Fibroblast of lung (primary cell): ENCODE results near the gene STX17. TPM values are rescaled to one million over a fixed set of nuclear protein-coding genes. Genes with fewer than 3 reads are reported as not detected.
A peak's percentile ranks its signal among the peaks of the same experiment; 100 is the strongest.

Source experiments
- DNase-seq, 2 donors: peaks; one replicate each; pipeline versions ENCODE4 v3.0.0 to v3.0.0-alpha.2; 2010; ENCODE audit warnings: low read depth in 2 of 2
- H2AFZ ChIP-seq: 2 replicates; pipeline ENCODE4 v1.5.1; 2012; ENCODE audit warnings: low read length, control low read depth, inconsistent platforms
- H3K27ac ChIP-seq: 2 replicates; pipeline ENCODE4 v1.5.1; 2011; ENCODE audit warnings: low read length, control low read depth; ENCODE audit not compliant: insufficient read depth
- H3K27me3 ChIP-seq: 2 replicates; pipeline ENCODE4 v1.5.1; 2011; ENCODE audit warnings: mild to moderate bottlenecking, low read length; ENCODE audit not compliant: control insufficient read depth, insufficient read depth
- H3K36me3 ChIP-seq: 2 replicates; pipeline ENCODE4 v1.5.1; 2011; ENCODE audit warnings: low read length; ENCODE audit not compliant: control insufficient read depth, insufficient read depth
- H3K4me1 ChIP-seq: 2 replicates; pipeline ENCODE4 v1.5.1; 2011; ENCODE audit warnings: low read length; ENCODE audit not compliant: control insufficient read depth, insufficient read depth; ENCODE audit errors: extremely low read depth
- H3K4me2 ChIP-seq: 2 replicates; pipeline ENCODE4 v1.5.1; 2011; ENCODE audit warnings: low read length, control low read depth; ENCODE audit not compliant: insufficient read depth; ENCODE audit errors: extremely low read depth
- H3K4me3 ChIP-seq, 4 experiments: fragments of 200-600 bp in 1 of 4; sonication (generic) in 1 of 4; replicated peaks in 1 of 4; 2 replicates each; pipeline ENCODE4 v1.5.1; 2011 to 2016; ENCODE audit warnings: low read length in 4 of 4, low read depth in 3 of 4, mild to moderate bottlenecking in 3 of 4, control low read depth in 2 of 4, inconsistent platforms in 1 of 4, mixed read lengths in 1 of 4; ENCODE audit not compliant: insufficient read depth in 1 of 4; ENCODE audit errors: control extremely low read depth in 1 of 4
- H3K79me2 ChIP-seq: 2 replicates; pipeline ENCODE4 v1.5.1; 2012; ENCODE audit warnings: mild to moderate bottlenecking, low read length, inconsistent platforms; ENCODE audit not compliant: control insufficient read depth, insufficient read depth
- H3K9ac ChIP-seq: 2 replicates; pipeline ENCODE4 v1.5.1; 2011; ENCODE audit warnings: mild to moderate bottlenecking, low read length, control low read depth; ENCODE audit not compliant: insufficient read depth
- H3K9me3 ChIP-seq: 2 replicates; pipeline ENCODE4 v1.5.1; 2012; ENCODE audit warnings: low read depth, low read length; ENCODE audit not compliant: control insufficient read depth, insufficient read depth
- H4K20me1 ChIP-seq: 2 replicates; pipeline ENCODE4 v1.5.1; 2011; ENCODE audit warnings: low read length; ENCODE audit not compliant: control insufficient read depth, insufficient read depth; ENCODE audit errors: extremely low read depth
- CTCF ChIP-seq, 2 donors: IDR thresholded peaks in 1 of 2; conservative IDR thresholded peaks in 1 of 2; 1 replicate in 1 of 2; 2 replicates in 1 of 2; pipeline ENCODE4 v1.5.1; 2011 to 2012; ENCODE audit warnings: low read length in 2 of 2, control low read depth in 1 of 2, inconsistent platforms in 1 of 2, low read depth in 1 of 2, mild to moderate bottlenecking in 1 of 2
- EZH2 ChIP-seq: IDR thresholded peaks from 2 replicates; pipeline ENCODE4 v1.5.1; 2012; ENCODE audit warnings: low read length, control low read depth, mild to moderate bottlenecking; ENCODE audit errors: missing control alignments
- polyA plus RNA-seq, 2 donors: library from polyadenylated mRNA; depleted of rRNA in 1 of 2; stranded (reverse) in 1 of 2; unstranded in 1 of 2; fragments of >200 nt; gene quantifications; 2 replicates each; pipeline ENCODE4 v1.2.1, GENCODE V29; 2011 to 2012; ENCODE audit warnings: missing spikeins in 1 of 2
- total RNA-seq: library from RNA; depleted of rRNA; stranded (reverse); fragments of >200 nt; gene quantifications from 2 replicates; pipeline ENCODE4 v1.2.1, GENCODE V29; 2014

Gene STX17
- total and polyA plus RNA-seq, 2 donors (not counting 1 experiment from before 2014, with no cell fraction given) = 18.8 to 27.9 TPM

- H3K9ac ChIP-seq = no peak overlapping the region
- H3K4me3 ChIP-seq = no peak overlapping the region
- no peaks in the 10 kb centered on the region for H3K36me3 ChIP-seq
- H3K79me2 ChIP-seq = no peaks in the 10 kb centered on the region
- H2AFZ ChIP-seq = no peak overlapping the region
- no peaks in the 10 kb centered on the region for H3K9me3 ChIP-seq
- TF ChIP-seq EZH2 = no peak
- no peak for TF ChIP-seq CTCF (conservative IDR thresholded peaks at IDR 0.05 in 1 of 2, IDR thresholded peaks at IDR 0.05 in 1 of 2; ENCODE audit: low read depth in 1 of 2, low read length in 2 of 2)
- H4K20me1 ChIP-seq = no peaks in the 10 kb centered on the region
- H3K27ac ChIP-seq = no peak overlapping the region
- H3K4me2 ChIP-seq = no peak overlapping the region
- no peak for DNase-seq
- H3K4me1 ChIP-seq = no peaks in the 10 kb centered on the region
- no peaks in the 10 kb centered on the region for H3K27me3 ChIP-seq
These were observed 105.8 kb downstream of the STX17 start for GRCh38 chr9:100012279-100012678.

- TF ChIP-seq CTCF (conservative IDR thresholded peaks at IDR 0.05 in 1 of 2, IDR thresholded peaks at IDR 0.05 in 1 of 2; ENCODE audit: low read depth in 1 of 2, low read length in 2 of 2) = peak in 1 of 2 donors; percentile 13
- TF ChIP-seq EZH2 = no peak
- Histone ChIP-seq H3K4me1 (no peaks in the 10 kb centered on the region), H3K9ac (no peak overlapping the region), H3K9me3 (no peaks in the 10 kb centered on the region), H4K20me1 (no peaks in the 10 kb centered on the region), H3K4me2 (no peak overlapping the region), H3K27ac (no peak overlapping the region), H3K27me3 (no peaks in the 10 kb centered on the region), H3K36me3 (no peaks in the 10 kb centered on the region), H2AFZ (no peak overlapping the region), H3K79me2 (no peaks in the 10 kb centered on the region), H3K4me3 (no peak overlapping the region)
- DNase-seq = no peak
These were observed 107.1 kb downstream of the STX17 start for GRCh38 chr9:100013573-100013972.

DNA sequence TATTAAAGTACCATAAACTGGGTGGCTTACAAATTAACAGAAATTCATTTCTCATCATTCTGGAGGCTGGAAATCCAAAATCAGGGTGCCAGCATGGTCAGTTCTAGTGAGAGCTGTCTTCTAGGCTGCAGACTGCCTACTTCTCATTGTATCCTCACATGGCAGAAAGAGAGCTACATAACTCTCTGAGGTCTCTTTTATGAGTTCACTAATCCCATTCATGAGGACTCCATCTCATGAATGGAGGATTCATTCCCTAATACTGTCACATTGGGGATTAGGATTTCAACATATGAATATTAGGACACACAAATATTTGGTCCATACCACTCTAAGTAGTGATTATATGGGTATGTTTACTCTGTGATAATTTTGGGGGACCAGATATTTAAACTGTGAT lies 108.4 kb downstream of the STX17 start:
- Histone ChIP-seq H3K4me3 (no peak overlapping the region), H3K4me2 (no peak overlapping the region), H3K79me2 (no peaks in the 10 kb centered on the region), H4K20me1 (no peaks in the 10 kb centered on the region), H3K4me1 (no peaks in the 10 kb centered on the region), H2AFZ (no peak overlapping the region), H3K36me3 (no peaks in the 10 kb centered on the region), H3K27ac (no peak overlapping the region), H3K9me3 (no peaks in the 10 kb centered on the region), H3K27me3 (no peaks in the 10 kb centered on the region), H3K9ac (no peak overlapping the region)
- DNase-seq = no peak
- TF ChIP-seq CTCF (conservative IDR thresholded peaks at IDR 0.05 in 1 of 2, IDR thresholded peaks at IDR 0.05 in 1 of 2; ENCODE audit: low read depth in 1 of 2, low read length in 2 of 2) (no peak), EZH2 (no peak)
